Left renal cortex interstitium (tissue), 4 donors: ENCODE measurements around the gene KCNT2. TPM values are rescaled to one million over a fixed set of nuclear protein-coding genes. Genes with fewer than 3 reads are reported as not detected.
"Not testable (repeated sequence)": the region's sequence is repeated elsewhere in the genome, so short reads cannot be mapped to it uniquely, and the experiment has no call there.

ENCODE experiments used
- DNase-seq, 4 donors: peaks; one replicate each; pipeline ENCODE4 v3.0.0-alpha.2; 2013; ENCODE audit warnings: low read depth in 4 of 4, low spot score in 2 of 4, missing footprints in 1 of 4
- polyA plus RNA-seq, 4 donors: library from polyadenylated mRNA; unstranded; fragments of 120-200 nt; gene quantifications; one replicate each; pipeline ENCODE4 v1.2.1, GENCODE V29; 2013; ENCODE audit not compliant: insufficient read length in 4 of 4

The KCNT2 gene
- polyA plus RNA-seq, 4 donors, result 9.4 to 13.2 (median 10.0) TPM

DNA sequence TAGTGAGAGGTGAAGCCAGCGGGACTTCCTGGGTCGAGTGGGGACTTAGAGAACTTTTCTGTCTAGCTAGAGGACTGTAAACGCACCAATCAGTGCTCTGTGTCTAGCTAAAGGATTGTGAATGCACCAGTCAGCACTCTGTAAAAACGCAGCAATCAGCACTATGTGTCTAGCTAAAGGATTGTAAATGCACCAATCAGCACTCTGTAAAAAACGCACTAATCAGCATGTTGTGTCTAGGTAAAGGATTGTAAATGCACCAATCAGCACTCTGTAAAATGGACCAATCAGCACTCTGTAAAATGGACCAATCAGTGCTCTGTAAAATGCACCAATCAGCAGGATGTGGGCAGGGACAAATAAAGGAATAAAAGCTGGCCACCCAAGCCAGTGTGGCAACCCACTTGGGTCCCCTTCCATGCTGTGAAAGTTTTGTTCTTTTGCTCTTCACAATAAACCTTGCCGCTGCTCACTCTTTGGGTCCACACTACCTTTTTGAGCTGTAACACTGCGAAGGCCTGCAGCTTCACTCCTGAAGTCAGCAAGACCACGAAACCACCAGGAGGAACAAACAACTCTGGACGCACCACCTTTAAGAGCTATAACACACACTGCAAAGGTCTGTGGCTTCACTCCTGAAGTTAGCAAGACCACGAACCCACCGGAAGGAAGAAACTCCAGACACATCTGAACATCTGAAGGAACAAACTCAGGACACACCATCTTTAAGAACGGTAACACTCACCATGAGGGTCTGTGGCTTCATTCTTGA, 85.5 kb downstream of the KCNT2 start:
- DNase-seq, result not testable (repeated sequence)

DNA sequence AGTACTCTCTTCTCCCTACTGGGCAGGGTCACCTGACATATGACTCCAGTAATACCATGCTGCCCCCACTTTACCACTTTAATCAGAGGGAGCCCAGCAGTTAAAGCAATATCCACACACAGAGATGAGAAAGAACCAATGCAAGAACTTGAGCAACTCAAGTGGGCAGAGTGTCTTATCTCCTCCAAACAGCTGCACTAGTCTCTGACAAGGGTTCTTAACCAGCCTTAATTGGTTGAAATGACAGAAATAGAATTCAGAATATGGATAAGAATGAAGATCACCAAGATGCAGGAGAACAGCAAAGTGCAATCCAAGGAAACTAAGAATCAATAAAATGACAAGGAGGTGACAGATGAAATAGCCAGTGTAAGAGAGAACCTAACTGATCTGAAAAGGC, 91.0 kb downstream of the KCNT2 start:
- DNase-seq, result no peak

DNA sequence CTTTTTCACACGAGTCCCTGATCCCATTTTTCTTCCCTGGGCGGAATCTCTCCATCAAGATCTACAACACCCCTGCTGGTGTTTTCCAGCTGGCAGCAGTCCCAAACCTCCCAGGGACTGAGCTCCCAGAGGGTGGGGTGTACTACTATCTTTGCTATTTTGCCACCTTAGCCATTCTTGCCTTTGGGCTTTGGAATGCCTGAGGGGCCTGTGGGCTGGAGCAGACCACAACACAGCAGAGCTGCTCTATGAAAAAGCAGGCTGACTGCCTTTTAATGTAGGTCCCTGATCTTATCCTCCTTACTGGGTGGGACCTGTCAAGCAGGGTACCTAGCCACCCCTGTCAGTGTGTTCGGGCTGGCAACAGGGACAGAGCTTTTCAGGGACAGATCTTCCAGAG, 91.9 kb downstream of the KCNT2 start:
- DNase-seq, result no peak

DNA sequence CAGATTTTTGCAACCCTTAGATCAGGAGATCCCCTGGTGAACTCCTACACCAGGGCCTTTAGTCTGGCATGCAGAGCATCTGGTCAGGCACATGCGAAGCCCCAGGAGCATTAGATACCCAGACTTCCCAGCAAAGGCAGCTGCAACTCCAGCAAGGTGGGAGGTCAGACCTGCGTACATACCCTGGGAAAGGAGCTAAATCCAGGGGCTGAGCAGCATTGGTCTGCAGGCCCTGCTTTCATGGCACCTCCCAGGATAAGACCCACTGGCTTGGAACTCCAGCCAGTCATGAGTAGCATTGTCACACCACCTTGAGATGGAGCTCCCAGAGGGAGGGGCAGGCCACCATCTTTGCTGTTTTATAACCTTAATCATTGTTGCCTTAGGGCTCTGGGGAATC, 92.3 kb downstream of the KCNT2 start:
- DNase-seq, result no peak

DNA sequence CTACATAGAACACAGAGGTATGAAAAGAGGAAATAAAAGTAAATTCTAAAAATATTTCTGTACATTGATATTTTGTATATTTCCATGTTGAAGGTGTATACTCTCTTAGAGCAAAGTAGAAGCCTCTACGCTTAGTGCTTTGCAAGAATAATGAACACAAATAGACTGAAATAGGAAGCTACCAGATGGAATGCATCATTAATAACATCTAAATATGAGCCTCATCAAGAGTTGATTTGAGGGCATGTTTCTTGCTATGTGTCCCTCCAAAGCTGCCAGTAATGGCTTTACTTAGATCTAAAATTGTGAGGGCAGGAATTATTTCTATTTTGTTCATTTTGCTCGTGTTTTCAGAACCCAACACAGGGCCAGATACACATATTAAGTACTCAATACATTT, 94.4 kb downstream of the KCNT2 start:
- no peak for DNase-seq

DNA sequence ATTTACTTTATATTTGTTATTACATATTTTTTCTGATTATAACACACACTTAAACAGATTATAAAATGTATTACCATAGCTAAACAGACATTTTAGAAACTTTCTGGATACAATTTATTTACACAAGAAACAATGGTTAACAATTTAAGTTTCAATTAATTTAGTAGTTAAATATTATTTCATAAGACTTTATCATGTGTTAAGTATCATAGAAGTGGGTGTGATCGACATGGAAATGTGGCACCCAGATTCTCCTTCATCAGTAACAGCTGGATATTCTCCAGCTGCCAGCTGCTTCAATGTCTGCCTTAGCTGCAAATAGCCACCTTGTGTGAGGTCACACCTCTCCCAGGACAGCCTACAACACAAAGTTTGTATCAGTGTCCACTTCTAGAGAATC, 97.8 kb downstream of the KCNT2 start:
- DNase-seq, result no peak

DNA sequence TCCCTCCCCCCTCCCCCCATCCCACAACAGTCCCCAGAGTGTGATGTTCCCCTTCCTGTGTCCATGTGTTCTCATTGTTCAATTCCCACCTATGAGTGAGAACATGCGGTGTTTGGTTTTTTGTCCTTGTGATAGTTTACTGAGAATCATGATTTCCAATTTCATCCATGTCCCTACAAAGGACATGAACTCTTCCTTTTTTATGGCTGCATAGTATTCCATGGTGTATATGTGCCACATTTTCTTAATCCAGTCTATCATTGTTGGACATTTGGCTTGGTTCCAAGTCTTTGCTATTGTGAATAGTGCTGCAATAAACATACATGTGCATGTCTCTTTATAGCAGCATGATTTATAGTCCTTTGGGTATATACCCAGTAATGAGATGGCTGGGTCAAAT, 104.0 kb downstream of the KCNT2 start:
- DNase-seq, result not testable (repeated sequence)

DNA sequence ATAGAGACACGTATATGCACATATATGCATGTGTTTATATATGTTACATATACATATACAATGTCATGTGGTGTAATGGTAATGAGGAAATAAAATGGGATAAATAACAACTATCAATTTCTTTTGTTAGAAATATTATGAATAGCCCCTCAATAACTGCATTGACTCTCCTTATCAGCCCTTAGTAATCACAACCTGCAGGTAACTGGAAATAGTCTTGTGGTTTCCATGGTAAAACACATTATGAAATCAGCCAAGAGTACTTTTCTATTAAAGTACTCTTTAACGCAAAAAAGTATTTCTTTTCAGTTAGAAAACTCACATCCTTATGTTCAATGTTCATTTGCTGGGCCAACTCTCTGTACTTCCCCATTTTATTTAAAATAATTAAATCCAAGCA, 105.8 kb downstream of the KCNT2 start:
- DNase-seq, result no peak

DNA sequence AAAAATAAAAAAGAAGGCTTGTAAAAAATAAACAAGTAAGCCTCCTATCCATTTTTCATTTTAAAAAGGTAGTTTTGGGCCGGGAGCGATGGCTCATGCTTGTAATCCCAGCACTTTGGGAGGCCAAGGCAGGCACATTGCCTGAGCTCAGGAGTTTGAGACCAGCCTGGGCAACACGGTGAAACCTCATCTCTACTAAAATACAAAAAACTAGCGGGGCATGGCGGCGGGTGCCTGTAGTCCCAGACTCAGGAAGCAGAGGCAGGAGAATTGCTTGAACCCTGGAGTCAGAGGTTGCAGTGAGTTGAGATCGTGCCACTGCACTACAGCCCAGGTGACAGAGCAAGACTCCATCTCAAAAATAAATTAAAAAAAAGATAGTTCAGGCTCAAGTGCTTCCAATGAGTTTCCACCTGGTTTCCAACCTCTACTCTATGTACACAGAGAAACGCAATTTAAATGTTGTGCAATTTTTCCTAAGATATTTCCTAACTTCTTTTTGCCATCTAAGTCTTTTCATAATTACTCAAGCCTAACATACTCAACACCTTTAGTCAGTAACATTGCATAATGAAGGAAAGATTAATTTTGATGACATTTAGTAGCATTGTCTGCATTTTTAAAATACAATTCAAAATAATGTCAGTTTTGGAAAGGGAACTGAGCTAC, 106.3 kb downstream of the KCNT2 start:
- DNase-seq, result no peak

DNA sequence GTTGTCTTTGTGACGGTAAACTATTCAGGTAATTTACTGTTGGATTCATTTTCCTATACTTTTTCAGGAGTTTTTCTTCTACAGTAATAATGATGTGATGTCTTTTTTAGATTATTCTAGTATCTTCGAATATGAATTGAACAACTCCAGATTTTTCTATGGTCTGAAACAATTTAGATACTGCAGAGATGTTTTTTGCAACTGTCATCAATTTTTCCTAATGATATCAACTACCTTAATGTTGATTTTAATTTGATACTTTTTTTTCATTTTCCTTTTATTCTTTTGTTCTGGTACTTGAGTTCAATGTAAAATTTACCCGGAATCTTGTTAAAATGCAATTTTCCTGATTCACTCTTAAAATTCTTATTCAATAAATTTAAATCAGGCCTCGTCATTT, 110.4 kb downstream of the KCNT2 start:
- DNase-seq, result no peak

DNA sequence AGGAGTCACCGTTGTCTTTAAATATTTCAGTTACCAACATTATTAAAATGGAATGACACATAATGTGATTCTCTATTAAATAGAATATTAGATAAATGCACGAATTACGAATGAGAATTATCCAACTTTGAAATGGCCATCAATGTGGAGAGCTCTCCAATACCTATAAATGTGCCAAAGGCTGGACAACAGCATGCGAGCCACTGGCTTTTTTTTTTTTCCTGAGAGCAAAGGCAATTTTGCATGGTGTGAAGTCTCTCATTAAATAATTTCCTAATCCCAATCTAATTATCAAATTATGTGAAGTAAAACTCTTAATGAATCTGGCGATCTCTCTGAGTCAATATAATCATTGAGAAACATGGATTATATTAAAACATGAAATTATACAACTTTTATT, 113.5 kb downstream of the KCNT2 start:
- DNase-seq, result no peak

DNA sequence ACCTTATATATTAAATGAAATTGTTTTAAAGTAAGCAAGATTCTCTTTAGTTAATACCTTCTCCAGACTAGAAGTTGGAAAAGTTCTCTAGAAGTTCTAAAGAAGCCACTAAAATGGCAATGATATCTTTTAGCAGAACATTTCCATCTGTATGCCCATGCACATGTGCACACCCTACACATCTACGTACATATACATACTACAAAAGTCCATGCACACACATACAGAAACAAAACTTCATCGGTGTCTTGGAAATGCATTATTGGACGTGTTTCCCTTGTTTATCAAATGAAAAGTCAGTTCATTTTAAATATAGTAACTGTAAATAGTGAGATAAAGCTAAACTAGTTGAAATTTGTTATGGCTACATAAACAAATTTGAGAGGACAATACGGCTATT, 114.4 kb downstream of the KCNT2 start:
- no peak for DNase-seq

DNA sequence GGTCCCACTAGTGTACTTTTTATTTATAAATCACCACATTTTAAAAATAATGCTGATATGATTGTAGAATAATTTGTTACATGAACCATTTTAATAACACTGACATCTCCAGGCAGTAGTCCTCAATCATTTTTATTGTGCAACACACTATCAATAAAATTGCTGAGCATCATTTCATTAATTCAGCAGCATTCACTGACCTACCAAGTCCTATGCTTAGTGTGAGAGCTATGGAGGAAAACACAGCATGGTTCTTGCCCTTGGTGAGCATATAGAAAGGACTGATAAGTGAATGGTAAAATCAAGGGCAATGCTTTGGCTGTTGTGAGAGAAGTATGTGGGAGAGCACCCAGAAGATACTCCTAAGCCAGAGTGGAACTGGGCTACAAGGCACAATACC, 119.7 kb downstream of the KCNT2 start:
- no peak for DNase-seq

DNA sequence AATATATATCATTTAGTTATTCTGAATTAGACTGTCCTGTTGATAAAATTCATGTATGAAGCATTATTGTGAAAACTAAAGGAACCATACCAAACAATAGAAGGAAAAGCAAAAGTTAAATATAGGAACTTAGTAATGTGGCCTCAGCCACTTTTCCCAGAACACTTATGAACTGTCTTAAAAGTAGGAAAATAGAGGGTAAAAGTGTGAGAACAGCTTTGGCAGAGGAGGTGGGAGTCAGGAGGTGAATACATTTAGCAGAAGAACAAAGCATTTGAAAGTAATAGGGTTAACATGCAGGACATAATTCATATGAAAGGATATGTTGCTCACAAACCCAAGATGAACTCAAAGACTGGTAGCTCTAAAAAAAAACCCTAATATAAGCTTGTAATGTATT, 121.9 kb downstream of the KCNT2 start:
- DNase-seq, result no peak

DNA sequence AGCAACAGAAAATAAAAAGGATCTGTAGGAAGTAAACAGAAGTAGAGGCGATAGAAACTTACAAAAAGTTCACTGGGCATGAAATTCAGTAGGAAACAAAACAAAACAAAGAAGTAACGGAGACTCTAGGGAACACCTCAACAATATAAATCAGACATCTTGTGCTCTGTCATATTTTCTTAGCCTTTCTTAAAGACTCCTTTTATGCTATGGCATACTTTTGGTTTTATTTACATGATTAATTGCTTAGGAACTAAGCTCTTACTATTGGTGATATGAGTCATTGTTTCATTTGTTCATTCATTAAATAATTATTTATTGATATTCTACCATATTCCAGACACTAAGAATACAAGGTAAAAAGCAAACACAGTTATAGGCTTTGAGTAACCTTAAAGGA, 126.6 kb downstream of the KCNT2 start:
- no peak for DNase-seq

DNA sequence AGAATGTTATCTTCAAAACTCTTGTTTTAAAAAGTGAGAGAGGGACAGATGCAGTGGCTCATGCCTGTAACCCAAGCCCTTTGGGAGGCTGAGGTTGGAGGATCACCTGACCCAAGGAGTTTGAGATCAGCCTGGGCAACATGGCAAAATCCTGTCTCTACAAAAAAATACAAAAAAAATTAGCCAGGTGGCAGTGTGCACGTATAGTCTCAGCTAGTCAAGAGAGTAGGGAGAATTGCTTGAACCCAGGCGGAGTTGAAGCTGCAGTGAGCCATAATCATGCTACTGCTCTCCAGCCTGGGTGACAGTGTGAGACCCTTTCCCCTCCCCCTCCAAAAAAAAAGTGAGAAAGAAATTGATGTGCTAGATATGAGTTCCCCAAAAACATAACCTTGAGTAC, 131.0 kb downstream of the KCNT2 start:
- no peak for DNase-seq

DNA sequence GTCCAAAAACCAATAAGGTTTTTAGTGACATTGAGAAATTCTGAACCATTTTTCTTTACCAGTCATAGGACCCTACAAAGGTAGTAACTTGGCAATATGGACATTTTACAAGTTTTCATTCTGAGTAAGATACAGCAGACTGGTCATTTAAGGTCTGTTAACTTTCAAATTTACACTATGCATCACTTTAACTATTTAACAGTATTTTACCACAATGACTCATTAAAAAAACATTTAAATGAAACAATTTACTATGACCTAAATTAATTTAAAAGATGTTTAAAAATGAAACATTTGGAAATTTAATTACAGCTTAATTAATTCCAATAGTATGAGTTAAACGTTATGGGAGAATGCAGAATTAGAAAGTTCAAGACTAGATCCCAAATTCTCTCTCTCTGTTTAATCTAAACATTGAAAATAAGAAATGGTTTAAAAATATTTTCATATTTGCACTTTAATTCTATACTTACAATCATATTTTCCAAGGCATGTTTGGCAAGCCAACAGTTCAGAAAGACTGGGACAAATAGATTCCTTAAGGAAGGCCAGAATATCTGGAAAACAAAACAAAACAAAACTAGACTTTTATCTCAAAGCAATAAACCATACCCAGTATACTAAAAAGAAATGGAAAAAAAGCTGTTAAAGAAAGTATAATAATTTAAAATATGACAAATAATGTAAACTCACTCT, 140.9 kb downstream of the KCNT2 start:
- DNase-seq, result no peak

DNA sequence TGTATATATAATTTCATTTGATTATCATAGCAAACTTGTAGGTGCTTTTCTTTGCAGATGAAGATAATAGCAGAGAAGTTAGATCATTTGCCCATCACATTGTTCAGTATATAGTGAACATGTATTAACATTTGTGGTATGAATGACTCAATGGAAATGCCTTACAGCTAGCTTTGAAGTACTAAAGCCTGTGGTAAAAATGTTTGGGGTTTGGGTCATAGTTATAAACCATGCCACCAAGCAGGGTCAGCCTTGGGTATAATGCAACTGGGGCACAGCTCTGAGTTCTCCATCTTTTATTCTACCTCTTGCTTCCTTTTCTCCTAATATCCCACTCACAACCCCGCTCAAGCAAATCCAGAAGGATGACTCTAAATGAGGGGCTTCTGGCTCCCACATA, 141.6 kb downstream of the KCNT2 start:
- no peak for DNase-seq

DNA sequence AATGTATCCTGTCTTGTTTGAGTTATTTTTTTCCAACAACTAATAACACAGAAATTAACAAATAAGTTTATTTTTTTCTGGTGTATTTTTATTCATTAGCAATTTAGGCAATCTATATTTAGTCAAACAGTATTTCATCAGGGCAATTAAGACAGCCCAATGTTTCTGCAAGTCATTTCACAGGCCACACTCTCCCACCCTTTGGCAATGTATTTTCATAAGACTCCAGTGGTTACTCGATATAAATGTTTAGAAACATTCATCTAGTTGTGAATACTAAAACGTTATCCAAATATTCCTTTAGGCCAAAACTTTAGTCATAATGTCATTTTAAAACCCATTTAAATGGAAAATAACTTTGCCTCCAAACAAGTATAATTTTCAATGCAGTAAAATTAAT, 142.1 kb downstream of the KCNT2 start:
- DNase-seq, result no peak

DNA sequence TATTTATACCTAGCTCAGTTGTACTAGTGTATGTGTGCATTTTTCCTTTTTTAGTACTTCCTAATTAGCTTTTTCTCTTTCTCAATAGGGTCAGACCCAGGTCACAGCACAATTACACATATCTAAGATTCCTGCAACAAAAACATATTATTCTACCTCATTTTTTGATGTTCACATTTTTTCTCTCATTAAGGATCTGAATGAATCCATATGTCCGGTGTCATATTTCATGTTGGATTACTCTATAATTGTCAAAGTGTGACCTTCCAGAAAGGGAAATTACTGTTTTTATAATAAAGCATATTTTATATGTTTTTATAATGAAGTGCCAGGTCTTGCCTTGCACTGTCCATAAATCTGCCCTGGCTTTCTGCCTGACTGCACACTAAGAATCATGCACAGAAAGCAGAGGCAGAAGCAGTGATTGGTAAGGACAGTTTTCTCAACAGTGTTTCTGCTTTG, 143.7 kb downstream of the KCNT2 start:
- peak; percentile 11 to 49 (median 24) for DNase-seq

DNA sequence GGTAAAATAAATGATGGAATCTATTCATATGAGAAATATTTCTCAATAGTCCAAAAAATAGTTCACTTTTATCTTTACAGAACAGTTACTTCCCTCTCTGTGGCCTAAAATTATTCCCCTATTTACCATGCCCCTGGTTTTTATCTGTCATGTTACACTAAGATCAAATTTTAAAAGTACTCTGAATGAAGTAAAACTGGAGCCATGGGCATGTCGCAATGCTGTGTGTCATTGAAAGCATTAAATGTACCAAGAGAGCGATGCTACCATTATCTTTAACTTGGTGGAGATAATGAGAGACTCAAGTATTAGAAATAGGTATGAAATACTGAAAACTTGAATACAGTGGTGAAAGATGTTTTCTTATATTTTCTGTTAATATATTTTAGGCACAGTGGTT, 146.2 kb downstream of the KCNT2 start:
- no peak for DNase-seq

DNA sequence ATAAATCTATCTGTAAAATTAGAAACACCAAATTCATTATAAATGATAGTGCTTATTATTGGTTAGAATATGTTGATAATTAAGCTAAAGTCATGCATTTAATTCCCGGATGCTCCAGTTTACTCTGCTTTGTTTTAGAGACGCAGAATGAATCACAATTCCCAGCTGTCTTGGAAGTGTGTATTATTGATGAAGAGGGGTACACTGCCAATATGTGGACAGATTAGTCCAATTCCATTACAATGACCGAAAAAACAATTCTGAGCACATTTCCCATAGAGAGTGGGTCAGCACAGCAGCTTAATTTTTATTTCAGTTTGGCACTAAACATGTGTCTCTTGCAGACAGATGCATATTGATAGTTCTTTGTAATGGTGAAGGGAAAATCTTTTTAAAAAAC, 146.7 kb downstream of the KCNT2 start:
- DNase-seq, result no peak
